DMS114 treated with DMSO at 0.1 percent for 48 hours (cell line): ENCODE measurements around the gene GRIP1.

Experiments used
- DNase-seq: peaks from one replicate; lab custom pipeline; 2025; ENCODE audit not compliant: unreplicated experiment; lab: John Stamatoyannopoulos, UW

Gene GRIP1

GRCh38 chr12:66461331-66461730 is 217.5 kb downstream of the GRIP1 start:
- DNase-seq = no peak

GRCh38 chr12:66459944-66460482 is 218.9 kb downstream of the GRIP1 start:
- DNase-seq = no peak

- no peak for DNase-seq
Measured at GRCh38 chr12:66456612-66457011, 222.3 kb downstream of the GRIP1 start.

GRCh38 chr12:66453844-66454243 is 225.0 kb downstream of the GRIP1 start:
- no peak for DNase-seq

GRCh38 chr12:66453120-66453519 is 225.8 kb downstream of the GRIP1 start:
- DNase-seq = no peak

GRCh38 chr12:66449531-66449930 is 229.3 kb downstream of the GRIP1 start:
- no peak for DNase-seq

- DNase-seq = no peak
Measured at GRCh38 chr12:66447643-66448042, 231.2 kb downstream of the GRIP1 start.

GRCh38 chr12:66446276-66446675 is 232.6 kb downstream of the GRIP1 start:
- no peak for DNase-seq

- DNase-seq = no peak
Measured at GRCh38 chr12:66441905-66442559, 236.8 kb downstream of the GRIP1 start.

- DNase-seq = no peak
Measured at GRCh38 chr12:66438601-66439000, 240.3 kb downstream of the GRIP1 start.

GRCh38 chr12:66430106-66430505 is 248.8 kb downstream of the GRIP1 start:
- DNase-seq = no peak

- no peak for DNase-seq
Measured at GRCh38 chr12:66428870-66429269, 250.0 kb downstream of the GRIP1 start.

- no peak for DNase-seq
Measured at GRCh38 chr12:66428261-66428660, 250.6 kb downstream of the GRIP1 start.

- no peak for DNase-seq
Measured at GRCh38 chr12:66426696-66427095, 252.2 kb downstream of the GRIP1 start.

GRCh38 chr12:66423266-66423665 is 255.6 kb downstream of the GRIP1 start:
- no peak for DNase-seq

- no peak for DNase-seq
Measured at GRCh38 chr12:66418908-66419307, 260.0 kb downstream of the GRIP1 start.

GRCh38 chr12:66417217-66417616 is 261.7 kb downstream of the GRIP1 start:
- no peak for DNase-seq

- DNase-seq = peak; percentile 24
Measured at GRCh38 chr12:66409195-66409871, 269.5 kb downstream of the GRIP1 start.

- DNase-seq = no peak
Measured at GRCh38 chr12:66405395-66405794, 273.5 kb downstream of the GRIP1 start.

- no peak for DNase-seq
Measured at GRCh38 chr12:66403746-66404145, 275.1 kb downstream of the GRIP1 start.

- no peak for DNase-seq
Measured at GRCh38 chr12:66399911-66400306, 279.0 kb downstream of the GRIP1 start.
